Measurements from ENCODE around the gene ADAMTS2.
A peak's percentile ranks its signal among the peaks of the same experiment; 100 is the strongest.

The ADAMTS2 gene

DNA sequence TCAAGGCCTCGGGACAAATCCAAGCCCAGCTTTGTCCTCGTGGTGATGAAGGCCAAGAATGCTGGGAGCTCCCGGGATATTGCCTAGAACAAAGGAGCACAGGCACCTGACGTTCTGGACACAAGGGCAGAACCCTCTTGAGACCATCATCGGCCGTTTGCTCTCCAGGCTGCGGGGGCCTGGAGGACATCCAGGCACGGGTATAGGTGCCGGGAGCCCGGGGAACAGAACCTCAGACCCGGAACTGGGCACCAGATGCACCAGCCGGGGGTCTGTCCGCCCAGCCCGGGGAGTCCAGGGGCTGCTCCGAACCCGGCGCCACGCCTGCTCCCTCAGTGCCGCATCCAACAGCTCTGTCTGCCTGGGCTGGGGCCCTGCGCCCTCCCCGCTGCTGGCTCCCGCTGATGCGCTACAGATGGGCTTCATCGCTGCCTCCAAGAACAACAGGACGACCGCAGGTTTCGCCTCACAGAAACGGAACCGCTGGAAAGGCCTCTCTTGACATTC, 88.0 kb downstream of the ADAMTS2 start:
- Histone ChIP-seq H3K4me3 (ENCODE audit: low read length in 2 of 2) (no peak overlapping the region), H3K27ac (replicated peaks; ENCODE audit: low read length) (no peak overlapping the region), H2AK5ac (ENCODE audit: low read depth, low read length) (no peak overlapping the region), H3K18ac (ENCODE audit: low read length) (peak overlapping the region; percentile 88), H3K23ac (ENCODE audit: low read depth, low read length, poor library complexity) (peak overlapping the region; percentile 80), H3K4ac (ENCODE audit: low read length) (no peak overlapping the region), H3K36me3 (replicated peaks in 1 of 2; ENCODE audit: control insufficient read depth in 2 of 2, insufficient read depth in 2 of 2, low read length in 2 of 2) (no peaks in the 10 kb centered on the region), H2BK120ac (ENCODE audit: low read depth, low read length) (no peak overlapping the region), H3K9ac (ENCODE audit: low read depth, low read length, poor library complexity) (peak overlapping the region; percentile 60), H2BK5ac (ENCODE audit: low read length) (peak overlapping the region; percentile 53), H2BK15ac (ENCODE audit: low read length) (no peak overlapping the region), H3K27me3 (ENCODE audit: control insufficient read depth in 3 of 3, insufficient read depth in 3 of 3, low read depth in 1 of 3, low read length in 3 of 3) (no peaks in the 10 kb centered on the region), H3K4me2 (ENCODE audit: insufficient read depth, low read length, poor library complexity, severe bottlenecking) (no peak overlapping the region), H3K9me3 (replicated peaks in 1 of 2; ENCODE audit: control insufficient read depth in 2 of 2, insufficient read depth in 1 of 2, low read depth in 1 of 2, low read length in 2 of 2) (no peaks in the 10 kb centered on the region), H4K8ac (ENCODE audit: low read depth, low read length) (no peak overlapping the region), H3K79me1 (ENCODE audit: low read depth, low read length) (peaks cover 2% of the 10 kb centered on the region), H2BK12ac (ENCODE audit: low read length) (no peak overlapping the region), H3K14ac (ENCODE audit: low read length) (peak overlapping the region; percentile 63), H2AFZ (ENCODE audit: low read length) (no peak overlapping the region), H3K4me1 (ENCODE audit: control insufficient read depth in 2 of 2, insufficient read depth in 1 of 2, low read depth in 1 of 2, low read length in 2 of 2) (peaks cover 0 to 4% of the 10 kb centered on the region in 2 donors), H4K91ac (ENCODE audit: low read depth, low read length, poor library complexity) (no peak overlapping the region)
- no CpG with 5 or more reads among the region's 29 CpGs for WGBS, 2 donors (ENCODE audit: extremely low coverage in 2 of 2, insufficient read length in 2 of 2, insufficient replicate concordance in 1 of 2)
- DNase-seq (ENCODE audit: low spot score): no peak

DNA sequence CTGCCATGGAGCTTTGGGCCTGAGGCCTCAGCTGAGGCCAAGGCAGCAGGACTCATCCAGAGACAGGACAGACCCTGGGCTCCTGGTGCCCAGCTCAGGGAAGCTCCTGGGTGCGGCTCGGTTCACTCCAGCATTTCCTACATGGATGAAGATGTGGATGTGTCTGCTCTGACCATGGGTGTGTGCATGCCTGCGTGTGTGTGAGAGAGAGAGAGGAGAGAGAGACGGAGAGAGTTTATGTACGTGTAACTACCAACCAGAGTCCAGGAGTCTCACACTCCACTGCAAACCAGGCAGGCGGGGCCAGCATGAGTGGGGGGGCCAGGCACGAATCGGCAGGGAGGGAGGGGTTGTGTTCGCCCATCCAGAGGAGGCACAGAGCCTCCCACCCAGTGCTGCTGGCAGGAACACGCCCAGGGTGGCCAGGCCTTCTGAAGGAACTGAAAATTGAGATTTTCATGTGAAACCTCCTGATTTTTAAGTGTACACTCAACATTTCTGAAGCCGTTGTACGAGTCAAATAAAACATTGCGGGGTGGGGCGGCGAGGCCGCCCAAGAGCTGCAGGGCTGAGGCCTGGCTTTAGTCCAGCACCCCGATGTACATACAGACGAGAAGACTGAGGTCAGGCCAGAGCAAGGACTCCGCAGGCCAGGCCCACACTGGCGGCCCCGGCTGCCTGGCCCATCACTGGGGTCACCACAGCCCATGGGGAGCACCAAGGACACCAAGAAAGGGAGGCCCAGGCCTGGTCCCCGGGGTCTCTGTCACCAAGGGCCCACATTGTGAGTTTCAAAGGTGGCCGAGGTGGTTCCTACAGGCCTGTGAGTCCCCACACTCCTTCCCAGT, 88.7 kb downstream of the ADAMTS2 start:
- Histone ChIP-seq H3K79me1 (ENCODE audit: low read depth, low read length) (peaks cover 2% of the 10 kb centered on the region), H3K36me3 (replicated peaks in 1 of 2; ENCODE audit: control insufficient read depth in 2 of 2, insufficient read depth in 2 of 2, low read length in 2 of 2) (no peaks in the 10 kb centered on the region), H3K4me2 (ENCODE audit: insufficient read depth, low read length, poor library complexity, severe bottlenecking) (no peak overlapping the region), H4K91ac (ENCODE audit: low read depth, low read length, poor library complexity) (no peak overlapping the region), H3K9me3 (replicated peaks in 1 of 2; ENCODE audit: control insufficient read depth in 2 of 2, insufficient read depth in 1 of 2, low read depth in 1 of 2, low read length in 2 of 2) (no peaks in the 10 kb centered on the region), H4K8ac (ENCODE audit: low read depth, low read length) (no peak overlapping the region), H2AFZ (ENCODE audit: low read length) (no peak overlapping the region), H2BK12ac (ENCODE audit: low read length) (no peak overlapping the region), H3K4me3 (ENCODE audit: low read length in 2 of 2) (no peak overlapping the region), H3K23ac (ENCODE audit: low read depth, low read length, poor library complexity) (no peak overlapping the region), H3K4me1 (ENCODE audit: control insufficient read depth in 2 of 2, insufficient read depth in 1 of 2, low read depth in 1 of 2, low read length in 2 of 2) (peaks cover 0 to 2% of the 10 kb centered on the region in 2 donors), H3K4ac (ENCODE audit: low read length) (no peak overlapping the region), H3K18ac (ENCODE audit: low read length) (peak overlapping the region; percentile 5), H2BK120ac (ENCODE audit: low read depth, low read length) (no peak overlapping the region), H2BK15ac (ENCODE audit: low read length) (no peak overlapping the region), H2BK5ac (ENCODE audit: low read length) (peak overlapping the region; percentile 26), H3K14ac (ENCODE audit: low read length) (no peak overlapping the region), H3K27me3 (ENCODE audit: control insufficient read depth in 3 of 3, insufficient read depth in 3 of 3, low read depth in 1 of 3, low read length in 3 of 3) (no peaks in the 10 kb centered on the region), H3K27ac (replicated peaks; ENCODE audit: low read length) (no peak overlapping the region), H2AK5ac (ENCODE audit: low read depth, low read length) (peak overlapping the region; percentile 7), H3K9ac (ENCODE audit: low read depth, low read length, poor library complexity) (no peak overlapping the region)
- WGBS, 2 donors (ENCODE audit: extremely low coverage in 2 of 2, insufficient read length in 2 of 2, insufficient replicate concordance in 1 of 2): no CpG with 5 or more reads among the region's 23 CpGs
- no peak for DNase-seq (ENCODE audit: low spot score)

DNA sequence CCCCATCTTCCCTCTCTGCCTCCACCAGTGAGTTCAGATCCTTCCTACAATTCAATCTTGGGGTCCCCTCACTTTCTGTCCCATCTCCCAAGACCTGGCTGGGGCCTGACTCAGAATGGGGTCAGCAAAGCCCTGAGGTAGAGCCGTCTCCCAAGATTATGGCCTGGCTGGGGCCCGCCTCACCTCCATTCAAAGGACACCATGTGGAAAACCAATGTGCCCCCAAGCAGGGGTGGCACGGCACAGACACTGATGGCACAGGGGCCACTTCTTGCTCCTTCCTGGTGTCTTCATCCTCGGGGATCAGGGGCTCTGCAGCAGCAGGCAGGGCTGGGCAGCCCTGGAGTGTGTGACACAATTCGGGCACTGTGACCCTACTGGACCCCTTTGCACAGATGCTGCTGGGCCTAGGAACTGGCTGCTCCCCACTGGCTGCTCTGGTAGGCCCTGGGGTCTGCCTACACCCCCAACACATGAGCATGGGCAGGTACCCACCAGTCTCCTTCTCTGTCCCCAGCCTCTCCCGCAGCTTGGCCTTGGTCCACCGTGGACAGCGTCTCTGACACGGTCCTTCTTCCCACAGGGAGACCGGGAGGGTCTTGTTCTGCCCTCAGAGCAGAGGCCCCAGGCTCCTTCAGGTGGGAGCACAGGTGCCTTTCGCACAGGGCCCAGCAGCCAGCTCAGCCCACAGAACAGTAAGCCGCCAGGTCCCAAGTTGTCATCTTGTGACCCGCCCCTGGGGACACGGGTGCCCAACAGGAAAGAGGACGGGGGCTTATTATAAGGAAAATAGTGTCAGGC, 89.5 kb downstream of the ADAMTS2 start:
- H3K9me3 ChIP-seq (replicated peaks in 1 of 2; ENCODE audit: control insufficient read depth in 2 of 2, insufficient read depth in 1 of 2, low read depth in 1 of 2, low read length in 2 of 2): no peaks in the 10 kb centered on the region
- H3K4me1 ChIP-seq (ENCODE audit: control insufficient read depth in 2 of 2, insufficient read depth in 1 of 2, low read depth in 1 of 2, low read length in 2 of 2): no peaks in the 10 kb centered on the region
- DNase-seq (ENCODE audit: low spot score): no peak
- no peak overlapping the region for H3K23ac ChIP-seq (ENCODE audit: low read depth, low read length, poor library complexity)
- no peak overlapping the region for H2AFZ ChIP-seq (ENCODE audit: low read length)
- H3K79me1 ChIP-seq (ENCODE audit: low read depth, low read length): peaks cover 2% of the 10 kb centered on the region
- H3K14ac ChIP-seq (ENCODE audit: low read length): peak overlapping the region; percentile 4
- no peaks in the 10 kb centered on the region for H3K36me3 ChIP-seq (replicated peaks in 1 of 2; ENCODE audit: control insufficient read depth in 2 of 2, insufficient read depth in 2 of 2, low read length in 2 of 2)
- H3K4me3 ChIP-seq (ENCODE audit: low read length in 2 of 2): no peak overlapping the region
- H3K4me2 ChIP-seq (ENCODE audit: insufficient read depth, low read length, poor library complexity, severe bottlenecking): no peak overlapping the region
- peak overlapping the region; percentile 26 for H2BK5ac ChIP-seq (ENCODE audit: low read length)
- no peak overlapping the region for H3K9ac ChIP-seq (ENCODE audit: low read depth, low read length, poor library complexity)
- H3K27ac ChIP-seq (replicated peaks; ENCODE audit: low read length): no peak overlapping the region
- H3K18ac ChIP-seq (ENCODE audit: low read length): no peak overlapping the region
- H2AK5ac ChIP-seq (ENCODE audit: low read depth, low read length): peak overlapping the region; percentile 82
- H3K4ac ChIP-seq (ENCODE audit: low read length): no peak overlapping the region
- no peak overlapping the region for H2BK120ac ChIP-seq (ENCODE audit: low read depth, low read length)
- peaks cover 0 to 2% (median 0%) of the 10 kb centered on the region in 3 experiments for H3K27me3 ChIP-seq (ENCODE audit: control insufficient read depth in 3 of 3, insufficient read depth in 3 of 3, low read depth in 1 of 3, low read length in 3 of 3)
- no peak overlapping the region for H2BK15ac ChIP-seq (ENCODE audit: low read length)
- no peak overlapping the region for H2BK12ac ChIP-seq (ENCODE audit: low read length)
- H4K8ac ChIP-seq (ENCODE audit: low read depth, low read length): no peak overlapping the region
- no CpG with 5 or more reads among the region's 15 CpGs for WGBS, 2 donors (ENCODE audit: extremely low coverage in 2 of 2, insufficient read length in 2 of 2, insufficient replicate concordance in 1 of 2)
- no peak overlapping the region for H4K91ac ChIP-seq (ENCODE audit: low read depth, low read length, poor library complexity)
